Stimulated activated CD8-positive, alpha-beta memory T cell treated with anti-CD3 and anti-CD28 coated beads, Interleukin-2, amount 100 ng/mL, for 48 hours (primary cell): ENCODE results near the gene MGLL.

Experiments used
- DNase-seq, 2 donors: peaks; one replicate each; pipeline ENCODE4 v3.0.0-alpha.2; 2020; ENCODE audit warnings: low read depth in 2 of 2

The MGLL gene

GRCh38 chr3:127741690-127742089 lies 80.6 kb downstream of the MGLL start:
- DNase-seq: no peak

GRCh38 chr3:127741246-127741645 lies 81.1 kb downstream of the MGLL start:
- no peak for DNase-seq

- no peak for DNase-seq
These were observed 82.0 kb downstream of the MGLL start for GRCh38 chr3:127740136-127740915.

- DNase-seq: no peak
These were observed 82.8 kb downstream of the MGLL start for GRCh38 chr3:127739347-127740135.

GRCh38 chr3:127738192-127738840 lies 84.0 kb downstream of the MGLL start:
- no peak for DNase-seq

GRCh38 chr3:127736801-127737539 lies 85.3 kb downstream of the MGLL start:
- DNase-seq: no peak

- DNase-seq: no peak
These were observed 86.3 kb downstream of the MGLL start for GRCh38 chr3:127735767-127736693.

- no peak for DNase-seq
These were observed 87.4 kb downstream of the MGLL start for GRCh38 chr3:127734754-127735473.

GRCh38 chr3:127734181-127734720 lies 88.1 kb downstream of the MGLL start:
- DNase-seq: no peak

- no peak for DNase-seq
These were observed 88.5 kb downstream of the MGLL start for GRCh38 chr3:127733781-127734180.

- DNase-seq: no peak
These were observed 89.4 kb downstream of the MGLL start for GRCh38 chr3:127732879-127733350.

GRCh38 chr3:127732303-127732702 lies 90.0 kb downstream of the MGLL start:
- no peak for DNase-seq

- no peak for DNase-seq
These were observed 90.6 kb downstream of the MGLL start for GRCh38 chr3:127731546-127732289.

- DNase-seq: no peak
These were observed 91.5 kb downstream of the MGLL start for GRCh38 chr3:127730666-127731295.

GRCh38 chr3:127730171-127730570 lies 92.1 kb downstream of the MGLL start:
- no peak for DNase-seq

GRCh38 chr3:127729556-127730056 lies 92.7 kb downstream of the MGLL start:
- no peak for DNase-seq

GRCh38 chr3:127728417-127729015 lies 93.8 kb downstream of the MGLL start:
- DNase-seq: no peak

- no peak for DNase-seq
These were observed 95.4 kb downstream of the MGLL start for GRCh38 chr3:127726894-127727293.
